HG03139 (cell line): ENCODE measurements around the gene RAB3B.
"Not testable (repeated sequence)": the region's sequence is repeated elsewhere in the genome, so short reads cannot be mapped to it uniquely, and the experiment has no call there.

Experiments
- ATAC-seq: cut with Tn5 transposase; IDR thresholded peaks from one replicate; pipeline ENCODE4 v1.9.1; 2021; ENCODE audit not compliant: unreplicated experiment

Gene RAB3B

DNA sequence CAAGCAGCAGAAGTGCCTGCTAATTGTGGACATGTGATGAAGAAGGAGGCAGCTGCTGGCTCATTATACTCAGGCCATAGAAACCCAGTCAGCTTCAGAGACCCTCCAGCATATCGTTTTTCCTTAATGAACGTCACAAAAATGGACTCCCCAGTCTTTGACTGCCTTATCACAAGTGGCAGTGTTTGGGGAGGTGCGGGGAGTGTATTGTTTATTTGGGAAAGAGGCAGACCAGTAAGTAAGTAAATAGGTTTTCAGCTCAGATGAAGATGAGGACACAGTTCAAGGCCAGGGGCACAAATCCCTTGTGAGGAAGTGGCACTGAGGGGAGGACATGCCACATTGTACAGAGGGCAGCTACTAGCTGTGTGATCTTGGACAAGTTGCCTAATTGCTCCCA is 68.5 kb downstream of the RAB3B start:
- no peak for ATAC-seq

DNA sequence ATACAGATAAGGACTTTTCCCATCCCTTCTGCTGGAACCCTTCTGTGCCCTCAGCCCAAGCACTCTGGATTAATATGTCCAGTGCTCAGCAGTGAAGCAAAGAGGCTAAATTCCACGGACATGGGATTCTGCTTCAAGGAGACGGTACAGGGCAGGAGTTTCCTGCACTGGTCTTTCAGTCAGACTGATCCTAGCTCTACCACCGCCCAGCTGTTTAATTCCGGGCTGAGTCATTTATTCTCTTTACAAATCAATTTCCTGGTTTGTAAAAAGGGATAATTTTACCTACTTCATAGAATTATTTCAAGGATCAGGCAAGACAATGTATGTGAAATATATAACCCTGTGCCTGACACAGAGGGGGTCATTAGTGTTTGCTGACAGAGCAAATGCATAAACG is 70.4 kb downstream of the RAB3B start:
- ATAC-seq: no peak

DNA sequence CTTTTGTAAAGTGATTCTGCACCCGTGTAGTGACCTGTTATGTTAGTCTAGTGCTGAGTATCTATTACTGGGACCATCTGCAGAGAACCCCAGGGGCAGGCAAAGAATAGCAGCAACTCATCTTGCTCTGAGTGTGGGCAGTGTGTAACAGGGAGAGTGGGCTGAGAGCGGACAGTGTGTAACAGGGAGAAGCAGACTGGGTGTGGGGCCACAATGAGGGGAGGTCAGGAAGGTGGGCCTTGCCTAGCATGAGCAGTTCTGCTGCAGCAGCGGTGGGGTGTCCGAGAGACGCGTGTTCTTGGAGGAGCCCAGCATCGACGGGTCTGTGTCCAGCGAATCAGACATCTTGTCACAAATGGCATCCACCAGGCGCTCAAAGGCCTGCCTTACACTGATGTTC is 70.8 kb downstream of the RAB3B start:
- ATAC-seq: no peak

- ATAC-seq: no peak
Measured at GRCh38 chr1:51916587-51917405, 73.7 kb downstream of the RAB3B start.

GRCh38 chr1:51915951-51916350 is 74.5 kb downstream of the RAB3B start:
- no peak for ATAC-seq

GRCh38 chr1:51912881-51913280 is 77.6 kb downstream of the RAB3B start:
- no peak for ATAC-seq

DNA sequence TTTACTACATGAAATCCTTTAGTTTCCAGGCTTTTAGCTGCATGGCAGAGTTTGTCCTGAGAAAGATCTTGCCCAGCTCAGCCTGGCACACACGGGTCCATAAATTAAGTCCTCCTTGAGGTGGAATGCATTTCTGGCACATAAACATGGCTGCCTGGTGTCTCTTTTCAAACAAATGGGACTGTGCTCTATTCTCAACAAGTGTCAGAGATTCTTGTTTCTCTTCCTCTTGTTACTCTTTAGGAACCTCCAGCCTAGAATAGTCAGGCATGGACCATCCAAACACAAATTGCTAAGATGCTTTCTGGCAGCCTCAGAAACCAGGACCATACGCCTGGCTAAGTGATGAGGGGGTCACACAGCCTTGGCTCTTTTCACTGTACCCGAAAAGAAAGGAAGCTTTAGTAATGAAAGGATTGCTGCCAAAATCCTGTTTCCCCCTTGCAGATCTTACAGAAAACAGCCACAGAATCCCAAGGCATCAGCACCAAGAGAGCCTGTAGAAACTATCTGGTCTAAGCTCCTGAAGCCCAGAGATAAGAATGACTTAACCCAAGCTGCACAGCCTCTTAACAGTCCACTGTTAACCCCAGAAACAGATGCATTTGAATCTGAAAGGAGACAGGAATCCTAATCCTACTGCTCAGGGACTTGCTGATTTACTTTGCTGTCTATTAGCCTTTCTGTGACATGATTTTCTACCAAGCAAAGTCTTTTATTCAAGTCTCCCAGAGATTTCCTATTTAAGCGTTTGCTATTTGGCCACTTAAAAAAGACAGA is 80.1 kb downstream of the RAB3B start:
- no peak for ATAC-seq

- no peak for ATAC-seq
Measured at GRCh38 chr1:51908499-51908898, 82.0 kb downstream of the RAB3B start.

DNA sequence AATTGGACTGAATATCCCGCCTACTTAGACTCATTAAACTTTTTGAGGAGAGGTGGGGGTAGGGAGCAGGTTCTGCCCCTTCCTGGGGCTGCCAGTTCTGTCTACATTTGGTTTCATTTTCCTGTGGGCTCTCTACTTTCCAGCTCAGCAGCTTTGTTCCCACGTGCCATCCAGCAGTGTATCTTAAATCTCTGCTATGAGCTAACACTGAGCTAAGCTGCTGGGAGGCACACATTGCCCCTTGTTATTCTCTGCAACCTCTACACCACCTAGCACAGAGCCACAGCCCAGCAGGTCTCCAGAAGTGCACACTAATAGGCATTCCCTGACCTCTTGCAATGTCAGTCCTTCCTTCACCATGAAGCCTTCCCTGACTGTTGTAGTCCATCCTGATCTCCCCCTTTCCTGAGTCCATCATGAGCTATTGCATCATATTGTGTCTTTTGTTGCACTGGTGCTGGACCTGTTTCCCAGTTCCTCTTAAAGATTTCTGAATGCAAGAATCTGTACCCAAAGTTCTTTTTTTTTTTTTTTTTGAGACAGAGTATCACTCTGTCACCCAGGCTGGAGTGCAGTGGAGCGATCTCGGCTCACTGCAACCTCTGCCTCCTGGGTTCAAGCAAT is 83.3 kb downstream of the RAB3B start:
- no peak for ATAC-seq

- no peak for ATAC-seq
Measured at GRCh38 chr1:51906306-51907078, 84.0 kb downstream of the RAB3B start.

DNA sequence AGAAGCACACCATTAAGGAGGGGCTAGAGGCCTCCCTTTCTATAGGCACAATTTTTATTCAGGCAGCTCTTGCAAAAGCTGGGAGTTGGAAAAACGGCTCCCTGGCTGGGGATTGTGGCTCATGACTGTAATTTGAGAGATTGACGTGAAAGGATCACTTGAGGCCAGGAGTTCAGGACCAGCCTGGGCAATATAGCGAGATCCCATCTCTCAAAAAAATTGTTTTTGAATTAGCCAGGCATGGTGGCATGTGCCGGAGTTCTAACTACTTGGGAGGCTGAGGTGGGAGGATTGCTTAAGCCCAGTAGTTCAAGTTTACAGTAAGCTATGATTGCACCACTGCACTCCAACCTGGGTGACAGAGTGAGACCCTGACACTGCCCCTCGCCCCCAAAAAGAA is 88.0 kb downstream of the RAB3B start:
- ATAC-seq: no peak

DNA sequence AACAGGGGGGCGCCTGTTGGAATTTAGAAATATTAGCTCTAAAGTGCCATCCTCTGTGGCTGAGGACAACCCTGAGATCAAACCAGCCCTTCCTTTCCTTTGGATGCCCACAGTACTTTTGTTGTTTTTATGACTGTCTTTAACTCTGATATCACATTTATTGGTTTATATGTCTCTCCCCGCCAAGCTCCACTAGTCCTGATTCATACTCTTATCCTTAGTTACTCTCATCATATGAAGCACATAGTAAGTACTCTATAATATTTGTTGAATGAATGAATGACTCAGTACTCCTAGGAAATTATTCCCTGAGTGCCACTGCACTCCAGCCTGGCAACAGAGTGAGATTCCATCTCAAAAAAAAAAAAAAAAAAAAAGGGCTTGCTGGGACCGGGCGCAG is 89.3 kb downstream of the RAB3B start:
- ATAC-seq: no peak

GRCh38 chr1:51899022-51899421 is 91.5 kb downstream of the RAB3B start:
- ATAC-seq: no peak

- ATAC-seq: no peak
Measured at GRCh38 chr1:51898090-51898734, 92.3 kb downstream of the RAB3B start.

DNA sequence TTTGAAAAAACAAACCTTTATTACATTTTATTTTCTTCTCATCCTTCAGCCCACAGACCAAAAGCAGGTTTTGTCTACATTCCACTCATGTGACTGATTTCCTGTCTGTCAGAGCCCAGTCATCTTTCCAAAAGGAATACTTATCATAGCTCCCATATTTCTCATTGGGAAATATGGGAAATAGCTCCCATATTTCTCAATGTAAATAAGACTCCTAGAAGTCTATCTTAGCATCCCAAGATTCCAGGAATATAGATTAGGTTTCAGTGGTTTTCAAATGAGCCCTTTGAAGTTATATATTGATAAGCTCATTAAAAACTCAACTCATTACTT is 92.8 kb downstream of the RAB3B start:
- no peak for ATAC-seq

DNA sequence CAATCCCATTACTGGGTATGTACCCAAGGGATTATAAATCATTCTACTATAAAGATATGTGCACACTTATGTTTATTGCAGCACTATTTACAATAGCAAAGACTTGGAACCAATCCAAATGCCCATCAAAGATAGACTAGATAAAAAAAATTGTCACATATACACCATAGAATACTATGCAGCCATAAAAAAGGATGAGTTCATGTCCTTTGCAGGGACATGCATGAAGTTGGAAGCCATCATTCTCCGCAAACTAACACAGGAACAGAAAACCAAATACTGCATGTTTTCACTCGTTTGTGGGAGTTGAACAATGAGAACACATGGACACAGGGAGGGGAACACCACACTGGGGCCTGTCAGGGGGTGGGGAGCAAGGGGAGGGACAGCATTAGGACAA is 95.8 kb downstream of the RAB3B start:
- not testable (repeated sequence) for ATAC-seq

DNA sequence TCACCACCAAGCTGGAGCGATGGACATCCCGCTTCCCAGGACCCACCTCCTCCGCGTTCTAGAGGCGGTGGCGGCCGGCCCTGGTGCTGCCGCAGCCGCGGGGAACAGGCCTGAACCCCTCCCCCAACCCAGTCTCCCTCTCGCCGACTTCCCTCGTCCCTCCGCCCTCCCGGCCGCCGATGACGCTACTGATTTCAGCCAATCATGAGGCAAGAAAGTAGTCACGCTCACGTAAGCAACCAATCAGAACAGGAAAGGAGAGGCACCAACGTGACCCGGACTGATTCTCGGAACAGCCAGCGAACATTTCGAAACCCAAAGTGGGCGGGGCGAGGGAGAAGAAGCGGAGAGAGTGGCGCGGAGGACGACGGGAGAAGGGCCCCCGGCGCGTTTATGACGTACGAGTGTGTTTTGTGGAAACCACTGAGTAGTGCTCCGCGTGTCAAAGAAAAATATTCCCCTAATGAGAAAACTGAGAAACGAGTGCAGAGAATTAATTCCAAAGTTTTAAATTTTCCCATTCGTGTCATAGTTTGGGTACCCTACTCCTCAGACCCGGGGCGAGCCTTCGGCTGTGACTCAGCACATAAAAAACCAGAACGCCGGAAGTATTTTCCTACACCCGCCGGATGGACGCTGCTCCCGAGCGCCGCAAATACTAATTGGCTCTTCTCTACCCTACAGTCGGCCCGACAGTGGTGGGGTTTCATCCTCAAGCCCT is 111.7 kb downstream of the RAB3B start, which contains the start of gene NRDC:
NRDC (minus strand) TSS at position 112 of the 721 bp plus-strand sequence. CDS start 112 bp downstream, outside the sequence.
- peak; percentile 93 for ATAC-seq

- ATAC-seq: peak; percentile 4
Measured at GRCh38 chr1:51878308-51878615, 112.2 kb downstream of the RAB3B start.

DNA sequence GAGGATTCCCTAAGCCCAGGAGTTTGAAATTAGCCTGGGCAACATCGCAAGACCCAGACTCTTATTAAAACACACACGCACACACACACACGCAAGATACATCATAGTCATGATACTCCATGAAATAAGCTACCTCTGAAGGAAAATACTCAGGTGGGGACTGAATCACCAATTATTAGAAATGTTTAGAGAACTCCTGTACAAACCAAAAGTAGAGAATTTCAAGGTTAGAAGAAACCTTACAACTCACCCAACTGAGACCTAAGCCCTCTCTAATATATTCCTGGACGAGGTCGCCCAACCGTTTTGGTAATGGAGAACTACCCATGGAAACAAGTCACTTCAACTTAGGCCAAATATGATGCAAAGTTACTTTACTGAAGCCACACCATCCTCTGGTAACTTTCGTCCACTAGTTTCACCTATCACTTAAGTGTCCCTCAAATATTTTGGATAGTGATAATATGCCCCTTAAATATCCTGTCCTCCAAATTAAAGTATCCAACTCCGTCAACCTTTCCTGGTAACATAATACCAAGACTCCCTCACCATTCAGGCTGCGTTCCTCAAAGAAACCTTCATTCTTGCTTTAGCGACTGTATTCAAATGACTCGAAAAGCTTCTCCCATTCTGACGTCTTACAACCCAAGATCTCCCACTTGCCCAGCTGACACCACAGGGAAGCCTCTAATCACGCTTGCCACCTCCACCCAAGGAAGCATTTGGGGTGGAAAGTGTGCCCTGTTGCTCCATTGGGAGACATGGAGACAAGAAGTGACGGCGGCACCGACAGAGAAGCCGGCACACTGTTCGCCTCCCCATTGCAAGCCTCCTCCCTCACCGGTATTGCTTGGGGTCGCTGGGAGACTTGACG is 112.8 kb downstream of the RAB3B start:
- no peak for ATAC-seq
